GM08714 (cell line): Measurements from ENCODE around the gene IL17RB.

Source experiments
- H3K4me3 ChIP-seq: fragments of 200-500 bp; sonication (Bioruptor generic); 2 replicates; pipeline ENCODE4 v1.5.1; 2014; ENCODE audit warnings: mild to moderate bottlenecking, low read length, inconsistent platforms
- ZNF274 ChIP-seq: IDR thresholded peaks from 2 replicates; pipeline ENCODE4 v1.6.1; 2012; ENCODE audit warnings: mild to moderate bottlenecking, low read depth, low read length

The IL17RB gene

GRCh38 chr3:53846851-53847155, 435 bp downstream of the IL17RB start:
- H3K4me3 ChIP-seq: peak overlapping the region; percentile 56; the same call in 1 of the 2 replicates

GRCh38 chr3:53849916-53850315, 3.5 kb downstream of the IL17RB start:
- TF ChIP-seq ZNF274: no peak
- H3K4me3 ChIP-seq: no peak overlapping the region

More at GRCh38 chr3:53846851-53847155, 435 bp downstream of the IL17RB start:
- no peak for TF ChIP-seq ZNF274

GRCh38 chr3:53850895-53851294, 4.5 kb downstream of the IL17RB start:
- H3K4me3 ChIP-seq: no peak overlapping the region
- TF ChIP-seq ZNF274: no peak

- H3K4me3 ChIP-seq: no peak overlapping the region
- no peak for TF ChIP-seq ZNF274
These were observed 10.6 kb downstream of the IL17RB start for GRCh38 chr3:53856964-53857363.

- TF ChIP-seq ZNF274: no peak
- no peak overlapping the region for H3K4me3 ChIP-seq
These were observed 11.9 kb downstream of the IL17RB start for GRCh38 chr3:53858096-53858741.

- H3K4me3 ChIP-seq: no peak overlapping the region
- TF ChIP-seq ZNF274: no peak
These were observed 12.8 kb downstream of the IL17RB start for GRCh38 chr3:53859178-53859577.

GRCh38 chr3:53860196-53860595, 13.8 kb downstream of the IL17RB start:
- H3K4me3 ChIP-seq: no peak overlapping the region
- TF ChIP-seq ZNF274: no peak

GRCh38 chr3:53862241-53862640, 15.9 kb downstream of the IL17RB start:
- TF ChIP-seq ZNF274: no peak

GRCh38 chr3:53863145-53863544, 16.8 kb downstream of the IL17RB start:
- TF ChIP-seq ZNF274: no peak

More at GRCh38 chr3:53862241-53862640, 15.9 kb downstream of the IL17RB start:
- H3K4me3 ChIP-seq: no peak overlapping the region

GRCh38 chr3:53865732-53866499, 19.5 kb downstream of the IL17RB start:
- TF ChIP-seq ZNF274: no peak
- H3K4me3 ChIP-seq: no peak overlapping the region

More at GRCh38 chr3:53863145-53863544, 16.8 kb downstream of the IL17RB start:
- no peak overlapping the region for H3K4me3 ChIP-seq

- H3K4me3 ChIP-seq: peak overlapping the region; percentile 99
- TF ChIP-seq ZNF274: no peak
These were observed 34.3 kb downstream of the IL17RB start for GRCh38 chr3:53880396-53881345.

GRCh38 chr3:53881691-53882593, 35.6 kb downstream of the IL17RB start, which contains the start of gene ACTR8:
Gene ACTR8 (minus strand): TSS chr3:53882152. CDS start chr3:53882101, 51 bp downstream.
- H3K4me3 ChIP-seq: peak within 1 kb of the TSS; percentile 99
- TF ChIP-seq ZNF274: no peak

GRCh38 chr3:53883008-53883407, 36.6 kb downstream of the IL17RB start:
- H3K4me3 ChIP-seq: no peak overlapping the region
- TF ChIP-seq ZNF274: no peak
